Mesodermal cell (in vitro differentiated cells): ENCODE results near the gene GZMB.
"Not testable (repeated sequence)": the region's sequence is repeated elsewhere in the genome, so short reads cannot be mapped to it uniquely, and the experiment has no call there.

Experiments used
- H3K27ac ChIP-seq: 2 replicates; pipeline ENCODE4 v1.7.0; 2013; ENCODE audit warnings: mild to moderate bottlenecking, low read depth, low read length, moderate library complexity; ENCODE audit not compliant: severe bottlenecking
- H3K36me3 ChIP-seq: 2 replicates; pipeline ENCODE4 v1.7.1; 2013; ENCODE audit warnings: mild to moderate bottlenecking, low read length, moderate library complexity; ENCODE audit not compliant: control insufficient read depth, insufficient read depth
- H3K4me1 ChIP-seq: one replicate; pipeline ENCODE4 v1.7.1; 2013; ENCODE audit warnings: mild to moderate bottlenecking, low read length; ENCODE audit not compliant: insufficient read depth, control insufficient read depth, poor library complexity, severe bottlenecking
- H3K4me3 ChIP-seq: 2 replicates; pipeline ENCODE4 v1.7.0; 2013; ENCODE audit warnings: low read length, control low read depth, mild to moderate bottlenecking; ENCODE audit not compliant: insufficient read depth, poor library complexity, severe bottlenecking; ENCODE audit errors: extremely low read depth
- H3K9me3 ChIP-seq: 2 replicates; pipeline ENCODE4 v1.7.1; 2013; ENCODE audit warnings: mild to moderate bottlenecking, low read length, moderate library complexity; ENCODE audit not compliant: control insufficient read depth
- WGBS, 2 experiments: methylation state at CpG; one replicate each; pipeline ENCODE4 v1.1.5; 2013; ENCODE audit warnings: missing lambda C conversion rate in 2 of 2; ENCODE audit not compliant: insufficient coverage in 2 of 2; 5-methylcytosine and 5-hydroxymethylcytosine counted together

The GZMB gene

GRCh38 chr14:24606297-24606696 lies 27.7 kb downstream of the GZMB start:
- Histone ChIP-seq H3K27ac (no peak overlapping the region), H3K4me3 (no peak overlapping the region), H3K9me3 (no peaks in the 10 kb centered on the region), H3K4me1 (no peaks in the 10 kb centered on the region), H3K36me3 (no peaks in the 10 kb centered on the region)
- 80 to 91% methylated on average over 1 to 2 of the region's 3 CpGs for WGBS, 2 experiments

- 79 to 100% methylated on average over 2 to 3 of the region's 3 CpGs for WGBS, 2 experiments
- no peak overlapping the region for H3K4me3 ChIP-seq
- H3K36me3 ChIP-seq, result no peaks in the 10 kb centered on the region
Observed at GRCh38 chr14:24605435-24606190, 28.4 kb downstream of the GZMB start.

GRCh38 chr14:24597403-24597802 lies 36.6 kb downstream of the GZMB start:
- Histone ChIP-seq H3K27ac (no peak overlapping the region), H3K9me3 (peaks cover 3% of the 10 kb centered on the region), H3K4me3 (no peak overlapping the region), H3K4me1 (no peaks in the 10 kb centered on the region), H3K36me3 (no peaks in the 10 kb centered on the region)

More at GRCh38 chr14:24605435-24606190, 28.4 kb downstream of the GZMB start:
- Histone ChIP-seq H3K27ac (no peak overlapping the region), H3K9me3 (no peaks in the 10 kb centered on the region), H3K4me1 (no peaks in the 10 kb centered on the region)

- no peak overlapping the region for H3K27ac ChIP-seq
- H3K36me3 ChIP-seq, result no peaks in the 10 kb centered on the region
- H3K9me3 ChIP-seq, result peaks cover 3% of the 10 kb centered on the region
- no peak overlapping the region for H3K4me3 ChIP-seq
- 86 to 93% methylated on average over 2 to 3 of the region's 3 CpGs for WGBS, 2 experiments
- no peaks in the 10 kb centered on the region for H3K4me1 ChIP-seq
Observed at GRCh38 chr14:24595073-24595808, 38.7 kb downstream of the GZMB start.

GRCh38 chr14:24591004-24591403 lies 43.0 kb downstream of the GZMB start:
- H3K9me3 ChIP-seq, H3K36me3 ChIP-seq, H3K4me3 ChIP-seq, H3K4me1 ChIP-seq, H3K27ac ChIP-seq: not testable (repeated sequence)
- no CpG with 5 or more reads among the region's 2 CpGs for WGBS, 2 experiments

- WGBS, 2 experiments, result no CpG with 5 or more reads among the region's 3 CpGs
- not testable (repeated sequence) for H3K27ac ChIP-seq, H3K4me3 ChIP-seq, H3K9me3 ChIP-seq, H3K4me1 ChIP-seq, H3K36me3 ChIP-seq
Observed at GRCh38 chr14:24584402-24584801, 49.6 kb downstream of the GZMB start.
